Measurements from ENCODE around the gene ZNF280D.

DNA sequence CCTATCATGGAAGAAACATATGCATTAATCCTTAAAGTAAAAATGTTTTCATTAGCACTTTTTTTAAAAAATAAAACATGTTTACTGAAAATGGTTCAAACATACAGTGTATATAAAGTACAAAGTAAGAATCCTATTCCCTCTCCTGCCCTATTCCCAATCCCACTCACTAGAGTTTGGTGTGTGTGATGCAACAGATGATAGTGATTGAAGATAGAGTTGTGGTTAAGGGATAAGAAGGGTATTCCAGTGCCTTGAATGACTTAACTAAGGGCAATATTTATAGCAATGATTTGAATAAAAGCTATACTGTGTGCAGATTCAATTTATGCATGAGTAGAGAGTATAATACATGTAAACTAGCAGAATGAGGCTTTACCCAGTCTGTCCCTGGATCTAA, 18.1 kb downstream of the ZNF280D start:
- TF ChIP-seq, protein P1, sequence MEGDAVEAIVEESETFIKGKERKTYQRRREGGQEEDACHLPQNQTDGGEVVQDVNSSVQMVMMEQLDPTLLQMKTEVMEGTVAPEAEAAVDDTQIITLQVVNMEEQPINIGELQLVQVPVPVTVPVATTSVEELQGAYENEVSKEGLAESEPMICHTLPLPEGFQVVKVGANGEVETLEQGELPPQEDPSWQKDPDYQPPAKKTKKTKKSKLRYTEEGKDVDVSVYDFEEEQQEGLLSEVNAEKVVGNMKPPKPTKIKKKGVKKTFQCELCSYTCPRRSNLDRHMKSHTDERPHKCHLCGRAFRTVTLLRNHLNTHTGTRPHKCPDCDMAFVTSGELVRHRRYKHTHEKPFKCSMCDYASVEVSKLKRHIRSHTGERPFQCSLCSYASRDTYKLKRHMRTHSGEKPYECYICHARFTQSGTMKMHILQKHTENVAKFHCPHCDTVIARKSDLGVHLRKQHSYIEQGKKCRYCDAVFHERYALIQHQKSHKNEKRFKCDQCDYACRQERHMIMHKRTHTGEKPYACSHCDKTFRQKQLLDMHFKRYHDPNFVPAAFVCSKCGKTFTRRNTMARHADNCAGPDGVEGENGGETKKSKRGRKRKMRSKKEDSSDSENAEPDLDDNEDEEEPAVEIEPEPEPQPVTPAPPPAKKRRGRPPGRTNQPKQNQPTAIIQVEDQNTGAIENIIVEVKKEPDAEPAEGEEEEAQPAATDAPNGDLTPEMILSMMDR (IDR thresholded peaks at IDR 0.05; ENCODE audit: low read depth, low read length), result no peak
- TF ChIP-seq POLR2A (IDR thresholded peaks at IDR 0.05; ENCODE audit: extremely low read depth, insufficient read length) (no peak), MYC (IDR thresholded peaks at IDR 0.05; ENCODE audit: low read depth, low read length) (no peak)
- TF ChIP-seq, protein P2, sequence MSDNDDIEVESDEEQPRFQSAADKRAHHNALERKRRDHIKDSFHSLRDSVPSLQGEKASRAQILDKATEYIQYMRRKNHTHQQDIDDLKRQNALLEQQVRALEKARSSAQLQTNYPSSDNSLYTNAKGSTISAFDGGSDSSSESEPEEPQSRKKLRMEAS (IDR thresholded peaks at IDR 0.05; ENCODE audit: low read depth, low read length), result no peak

All from NB4 (cell line).